ENCODE data around the gene ZNF664.

ZNF664 gene

GRCh38 chr12:124004233-124004875, 31.3 kb downstream of the ZNF664 start:
- no peak for DNase-seq (ENCODE audit: low read depth in 1 of 2, low spot score in 1 of 2)
- no peak for TF ChIP-seq JUND (IDR thresholded peaks at IDR 0.05; ENCODE audit: low read depth)
- in situ Hi-C loops (cut with HindIII; ENCODE audit: low pct_unique_long_range_greater_than_20kb, low sequenced_read_pairs) = no loop called here

- TF ChIP-seq JUND (IDR thresholded peaks at IDR 0.05; ENCODE audit: low read depth) = no peak
- in situ Hi-C loops (cut with HindIII; ENCODE audit: low pct_unique_long_range_greater_than_20kb, low sequenced_read_pairs) = no loop called here
- DNase-seq (ENCODE audit: low read depth in 1 of 2, low spot score in 1 of 2) = no peak
Observed at GRCh38 chr12:124006085-124006845, 33.2 kb downstream of the ZNF664 start.

- no peak for TF ChIP-seq JUND (IDR thresholded peaks at IDR 0.05; ENCODE audit: low read depth)
- no peak for DNase-seq (ENCODE audit: low read depth in 1 of 2, low spot score in 1 of 2)
- in situ Hi-C loops (cut with HindIII; ENCODE audit: low pct_unique_long_range_greater_than_20kb, low sequenced_read_pairs) = no loop called here
Observed at GRCh38 chr12:124006846-124007713, 34.1 kb downstream of the ZNF664 start.

- no peak for DNase-seq (ENCODE audit: low read depth in 1 of 2, low spot score in 1 of 2)
- no peak for TF ChIP-seq JUND (IDR thresholded peaks at IDR 0.05; ENCODE audit: low read depth)
- in situ Hi-C loops (cut with HindIII; ENCODE audit: low pct_unique_long_range_greater_than_20kb, low sequenced_read_pairs) = no loop called here
Observed at GRCh38 chr12:124007826-124008570, 35.0 kb downstream of the ZNF664 start.

- in situ Hi-C loops (cut with HindIII; ENCODE audit: low pct_unique_long_range_greater_than_20kb, low sequenced_read_pairs) = no loop called here
- no peak for TF ChIP-seq JUND (IDR thresholded peaks at IDR 0.05; ENCODE audit: low read depth)
- DNase-seq (ENCODE audit: low read depth in 1 of 2, low spot score in 1 of 2) = no peak
Observed at GRCh38 chr12:124008595-124008994, 35.6 kb downstream of the ZNF664 start.

GRCh38 chr12:124009781-124010180, 36.8 kb downstream of the ZNF664 start:
- DNase-seq (ENCODE audit: low read depth in 1 of 2, low spot score in 1 of 2) = no peak
- no peak for TF ChIP-seq JUND (IDR thresholded peaks at IDR 0.05; ENCODE audit: low read depth)
- in situ Hi-C loops (cut with HindIII; ENCODE audit: low pct_unique_long_range_greater_than_20kb, low sequenced_read_pairs) = no loop called here

- in situ Hi-C loops (cut with HindIII; ENCODE audit: low pct_unique_long_range_greater_than_20kb, low sequenced_read_pairs) = no loop called here
- DNase-seq (ENCODE audit: low read depth in 1 of 2, low spot score in 1 of 2) = no peak
- TF ChIP-seq JUND (IDR thresholded peaks at IDR 0.05; ENCODE audit: low read depth) = no peak
Observed at GRCh38 chr12:124010687-124011086, 37.7 kb downstream of the ZNF664 start.

GRCh38 chr12:124011435-124012115, 38.6 kb downstream of the ZNF664 start:
- in situ Hi-C loops (cut with HindIII; ENCODE audit: low pct_unique_long_range_greater_than_20kb, low sequenced_read_pairs) = no loop called here
- TF ChIP-seq JUND (IDR thresholded peaks at IDR 0.05; ENCODE audit: low read depth) = no peak
- DNase-seq (ENCODE audit: low read depth in 1 of 2, low spot score in 1 of 2) = no peak

GRCh38 chr12:124013073-124013472, 40.1 kb downstream of the ZNF664 start:
- DNase-seq (ENCODE audit: low read depth in 1 of 2, low spot score in 1 of 2) = no peak
- in situ Hi-C loops (cut with HindIII; ENCODE audit: low pct_unique_long_range_greater_than_20kb, low sequenced_read_pairs) = no loop called here
- TF ChIP-seq JUND (IDR thresholded peaks at IDR 0.05; ENCODE audit: low read depth) = no peak

- DNase-seq (ENCODE audit: low read depth in 1 of 2, low spot score in 1 of 2) = no peak
- in situ Hi-C loops (cut with HindIII; ENCODE audit: low pct_unique_long_range_greater_than_20kb, low sequenced_read_pairs) = no loop called here
- TF ChIP-seq JUND (IDR thresholded peaks at IDR 0.05; ENCODE audit: low read depth) = no peak
Observed at GRCh38 chr12:124015494-124016461, 42.8 kb downstream of the ZNF664 start.

- TF ChIP-seq JUND (IDR thresholded peaks at IDR 0.05; ENCODE audit: low read depth) = no peak
- no peak for DNase-seq (ENCODE audit: low read depth in 1 of 2, low spot score in 1 of 2)
- in situ Hi-C loops (cut with HindIII; ENCODE audit: low pct_unique_long_range_greater_than_20kb, low sequenced_read_pairs) = no loop called here
Observed at GRCh38 chr12:124017064-124017463, 44.0 kb downstream of the ZNF664 start.

Data from T47D (cell line).